GM12865 (cell line): Measurements from ENCODE around the gene PKN1.

Source experiments
- DNase-seq: peaks from one replicate; pipeline ENCODE4 v3.0.0; 2010; ENCODE audit warnings: low read depth
- H3K4me3 ChIP-seq: 2 replicates; pipeline ENCODE4 v1.5.1; 2011; ENCODE audit warnings: mild to moderate bottlenecking, low read depth, low read length, control low read depth
- TF ChIP-seq, protein P1 (sequence below): IDR thresholded peaks from 2 replicates; pipeline ENCODE4 v1.5.1; 2011; ENCODE audit warnings: low read length, control low read depth, low read depth, inconsistent platforms; ENCODE audit not compliant: insufficient read depth; ENCODE audit errors: missing control alignments

The PKN1 gene

DNA sequence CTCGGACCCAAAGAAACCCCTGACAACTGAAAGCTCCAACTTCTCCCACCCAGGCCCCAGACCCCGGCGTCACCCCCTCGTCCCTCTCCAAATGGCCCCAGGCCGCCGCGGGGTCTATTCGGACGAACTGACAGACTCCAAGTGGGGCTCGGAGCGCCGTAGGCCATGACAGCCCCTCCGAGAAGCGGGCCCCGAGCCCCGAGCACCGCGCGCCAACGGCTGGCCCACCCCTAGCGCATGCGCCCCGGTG lies 14.3 kb upstream of the PKN1 start:
- TF ChIP-seq, protein P1, sequence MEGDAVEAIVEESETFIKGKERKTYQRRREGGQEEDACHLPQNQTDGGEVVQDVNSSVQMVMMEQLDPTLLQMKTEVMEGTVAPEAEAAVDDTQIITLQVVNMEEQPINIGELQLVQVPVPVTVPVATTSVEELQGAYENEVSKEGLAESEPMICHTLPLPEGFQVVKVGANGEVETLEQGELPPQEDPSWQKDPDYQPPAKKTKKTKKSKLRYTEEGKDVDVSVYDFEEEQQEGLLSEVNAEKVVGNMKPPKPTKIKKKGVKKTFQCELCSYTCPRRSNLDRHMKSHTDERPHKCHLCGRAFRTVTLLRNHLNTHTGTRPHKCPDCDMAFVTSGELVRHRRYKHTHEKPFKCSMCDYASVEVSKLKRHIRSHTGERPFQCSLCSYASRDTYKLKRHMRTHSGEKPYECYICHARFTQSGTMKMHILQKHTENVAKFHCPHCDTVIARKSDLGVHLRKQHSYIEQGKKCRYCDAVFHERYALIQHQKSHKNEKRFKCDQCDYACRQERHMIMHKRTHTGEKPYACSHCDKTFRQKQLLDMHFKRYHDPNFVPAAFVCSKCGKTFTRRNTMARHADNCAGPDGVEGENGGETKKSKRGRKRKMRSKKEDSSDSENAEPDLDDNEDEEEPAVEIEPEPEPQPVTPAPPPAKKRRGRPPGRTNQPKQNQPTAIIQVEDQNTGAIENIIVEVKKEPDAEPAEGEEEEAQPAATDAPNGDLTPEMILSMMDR: no peak
- peak overlapping the region; percentile 100 for H3K4me3 ChIP-seq
- no peak for DNase-seq

DNA sequence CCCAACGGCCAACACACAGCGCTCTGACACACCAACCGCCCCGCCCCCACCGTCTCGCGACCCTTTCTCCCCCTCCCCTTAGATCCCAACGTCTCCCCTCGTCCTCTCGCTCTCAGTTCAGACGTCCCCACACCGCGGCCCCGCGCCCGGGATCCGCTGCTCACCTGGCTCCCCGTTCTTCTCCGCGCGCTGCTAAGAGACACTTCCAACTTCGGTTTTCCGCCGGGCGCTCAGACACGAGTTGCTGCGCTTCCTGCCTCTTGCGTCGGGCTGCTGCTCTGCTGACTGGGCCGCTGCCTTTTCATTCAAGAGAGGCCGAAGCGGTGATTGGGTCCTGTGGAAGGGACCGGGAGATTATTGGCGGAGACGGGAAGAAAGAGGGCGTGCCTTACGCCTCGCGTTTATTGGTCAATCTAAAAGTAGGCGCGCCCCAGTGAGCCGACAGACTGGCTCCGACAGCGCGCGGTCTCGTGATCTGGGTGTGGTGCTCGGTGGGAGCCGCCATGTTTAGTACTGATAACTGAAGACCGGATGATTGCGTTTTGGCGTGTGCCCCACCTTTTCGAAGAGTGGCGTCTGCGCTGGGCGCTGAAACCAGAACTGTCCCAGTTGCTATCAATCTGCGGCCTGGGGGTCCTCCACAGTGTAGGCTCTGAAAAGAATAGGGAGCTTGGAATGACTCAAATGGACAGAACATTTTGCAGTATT lies 13.8 kb upstream of the PKN1 start, which contains the start of gene DDX39A:
Gene DDX39A (minus strand): TSS at position 236 of the 708 bp plus-strand sequence. CDS start 6,121 bp downstream, outside the sequence.
- TF ChIP-seq, protein P1: no peak
- H3K4me3 ChIP-seq: peak within 1 kb of the TSS; percentile 100
- peak; percentile 100 for DNase-seq

DNA sequence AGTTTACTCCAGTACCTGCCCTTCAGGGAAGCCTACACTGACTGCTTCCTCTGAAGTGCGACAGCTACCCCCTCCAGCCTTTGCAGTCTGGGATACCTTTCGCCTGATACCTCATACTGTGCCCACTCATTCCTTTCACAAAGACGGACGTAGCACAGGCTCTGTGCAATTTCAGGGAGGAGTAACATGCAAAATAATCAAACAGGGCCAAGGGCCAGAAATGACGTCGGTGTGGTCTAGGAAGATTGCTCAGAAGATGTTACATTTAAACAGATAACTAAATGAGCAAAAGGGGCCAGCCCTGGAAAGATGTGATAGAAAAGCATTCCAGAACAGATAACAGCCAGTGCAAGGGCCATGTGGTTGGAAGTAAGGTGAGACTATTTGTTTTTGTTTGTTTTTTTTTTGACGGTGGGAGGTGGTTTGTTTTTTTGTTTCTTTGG lies 7.4 kb upstream of the PKN1 start:
- H3K4me3 ChIP-seq: no peak overlapping the region
- TF ChIP-seq, protein P1: no peak
- no peak for DNase-seq

DNA sequence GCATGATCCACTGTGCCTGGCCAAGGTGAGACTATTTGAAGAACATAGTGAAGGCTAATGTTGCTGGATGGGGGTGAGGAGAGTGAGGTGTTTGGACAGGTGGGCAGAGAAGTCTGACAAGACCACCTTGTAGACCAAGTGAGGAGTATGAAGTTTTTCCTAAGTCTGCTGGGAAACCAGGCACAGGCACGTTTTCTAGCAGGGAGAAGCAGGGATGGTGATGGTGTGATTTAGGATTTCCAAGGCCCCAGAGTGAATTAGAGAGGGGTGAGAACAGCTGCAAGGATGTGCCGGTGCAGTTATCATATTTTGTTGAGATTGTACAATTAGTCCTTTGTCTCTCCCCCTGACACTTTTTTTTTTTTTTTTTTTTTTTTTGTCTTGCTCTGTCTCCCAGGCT lies 5.6 kb upstream of the PKN1 start:
- no peak for DNase-seq
- TF ChIP-seq, protein P1: no peak
- H3K4me3 ChIP-seq: no peak overlapping the region

DNA sequence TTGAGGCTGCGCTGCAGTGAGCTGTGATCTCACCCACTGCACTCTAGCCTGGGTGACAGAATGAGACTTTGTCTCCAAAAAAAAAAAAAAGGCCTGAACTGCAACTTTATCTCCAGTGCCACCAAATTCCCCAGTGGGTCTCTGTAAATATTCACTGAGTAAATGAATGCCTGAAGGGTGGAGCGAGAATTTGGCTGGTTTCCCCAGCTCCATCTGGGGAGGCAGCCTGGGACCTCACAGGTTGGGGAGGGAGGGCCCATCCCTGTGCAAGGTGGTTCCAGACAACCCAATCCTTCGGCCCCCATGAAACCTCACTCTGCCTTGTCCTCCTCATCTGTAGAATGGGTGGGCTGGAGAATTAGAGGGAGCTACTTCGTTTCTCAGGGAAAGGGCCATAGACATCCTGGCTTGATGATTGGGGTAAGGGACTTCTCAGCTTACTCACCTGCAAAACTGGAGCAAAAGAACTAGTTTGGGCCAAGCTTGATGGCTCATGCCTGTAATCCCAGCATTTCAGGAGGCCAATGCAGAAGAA lies 4.2 kb upstream of the PKN1 start:
- TF ChIP-seq, protein P1: no peak
- no peak overlapping the region for H3K4me3 ChIP-seq
- no peak for DNase-seq

DNA sequence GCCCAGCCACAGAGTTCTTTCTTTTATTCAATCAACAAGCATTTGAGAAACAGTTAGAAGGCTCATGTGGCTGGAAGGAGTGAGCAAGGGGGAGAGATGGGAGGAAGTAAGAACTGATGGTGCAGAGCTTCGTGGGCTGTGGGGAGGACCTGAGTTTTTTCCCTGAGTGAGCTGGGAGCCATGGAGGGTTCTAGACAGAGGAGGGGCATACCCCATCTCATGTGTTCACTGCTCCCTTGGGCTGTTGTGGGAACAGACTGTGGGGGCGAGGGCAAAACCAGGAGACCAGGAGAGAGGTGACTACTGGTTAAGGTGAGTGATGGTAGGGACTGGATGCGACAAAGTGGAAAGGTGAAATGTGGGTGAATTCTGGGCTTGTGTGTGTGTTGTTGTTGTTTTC lies 2.4 kb upstream of the PKN1 start:
- TF ChIP-seq, protein P1: no peak
- no peak for DNase-seq
- H3K4me3 ChIP-seq: no peak overlapping the region
